ENCODE results near the gene IER5.

IER5 gene

DNA sequence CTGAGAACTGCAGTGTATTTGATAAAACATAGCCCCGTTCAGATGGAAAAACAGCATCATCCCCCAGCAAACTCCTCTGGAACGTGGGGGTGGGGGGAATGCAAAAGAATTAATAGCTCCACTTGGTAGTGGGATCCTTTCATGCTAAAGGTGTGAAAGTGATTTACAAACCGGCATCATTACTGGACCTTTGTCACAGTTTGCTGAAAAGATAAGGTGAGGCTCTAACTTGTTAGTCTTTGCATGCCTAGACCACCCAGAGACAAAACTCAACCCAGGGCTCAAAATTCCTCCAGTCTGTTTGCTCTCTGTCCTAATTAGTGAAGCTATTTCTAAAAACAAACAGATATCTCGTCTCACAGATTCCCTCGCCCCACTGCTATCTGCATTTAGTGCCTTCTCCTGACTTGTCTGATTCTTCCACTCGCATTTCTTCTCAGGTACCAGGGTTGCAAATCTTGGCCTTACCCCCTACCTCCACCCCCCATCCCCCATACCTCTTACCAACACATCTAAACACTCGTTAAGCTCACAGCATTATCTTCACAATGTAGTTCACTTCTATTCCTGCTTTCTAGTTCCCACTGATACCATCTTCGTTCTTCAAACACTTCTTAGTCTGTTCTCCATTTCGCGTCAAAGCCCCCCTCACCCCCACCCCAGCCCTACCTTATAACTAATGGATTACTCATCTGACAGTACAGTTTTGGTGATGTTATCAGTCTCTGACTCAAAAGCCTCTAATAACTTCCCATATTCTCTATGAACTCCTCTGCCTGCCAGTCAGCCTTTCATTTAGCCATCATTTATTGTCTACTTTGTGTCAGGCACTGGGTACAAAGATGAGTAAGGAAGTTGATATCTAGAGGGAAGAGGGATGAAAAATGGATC lies 11.8 kb downstream of the IER5 start (continued):
- TF ChIP-seq ZNF785 (tag by site-specific recombination; IDR thresholded peaks at IDR 0.05), result no peak
- no peak; the same call in none of the 2 replicates for TF ChIP-seq ZEB2 (tag by site-specific recombination; IDR thresholded peaks at IDR 0.05)
- TF ChIP-seq, protein P1, sequence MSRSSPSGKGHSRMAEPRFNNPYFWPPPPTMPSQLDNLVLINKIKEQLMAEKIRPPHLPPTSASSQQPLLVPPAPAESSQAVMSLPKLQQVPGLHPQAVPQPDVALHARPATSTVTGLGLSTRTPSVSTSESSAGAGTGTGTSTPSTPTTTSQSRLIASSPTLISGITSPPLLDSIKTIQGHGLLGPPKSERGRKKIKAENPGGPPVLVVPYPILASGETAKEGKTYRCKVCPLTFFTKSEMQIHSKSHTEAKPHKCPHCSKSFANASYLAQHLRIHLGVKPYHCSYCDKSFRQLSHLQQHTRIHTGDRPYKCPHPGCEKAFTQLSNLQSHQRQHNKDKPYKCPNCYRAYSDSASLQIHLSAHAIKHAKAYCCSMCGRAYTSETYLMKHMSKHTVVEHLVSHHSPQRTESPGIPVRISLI (tag by site-specific recombination; IDR thresholded peaks at IDR 0.05), result no peak
- TF ChIP-seq ZSCAN23 (tag by site-specific recombination; IDR thresholded peaks at IDR 0.05), result no peak
- TF ChIP-seq SP7 (tag by site-specific recombination; IDR thresholded peaks at IDR 0.05), result no peak
- TF ChIP-seq ZNF202 (tag by site-specific recombination; IDR thresholded peaks at IDR 0.05; ENCODE audit: borderline replicate concordance), result no peak
- 0 out of 2 replicates have a peak, but pooled peaks have one; percentile 36 for TF ChIP-seq ZXDB (tag by site-specific recombination; IDR thresholded peaks at IDR 0.05)
- no peak for TF ChIP-seq ZNF529 (tag by site-specific recombination; IDR thresholded peaks at IDR 0.05; ENCODE audit: insufficient replicate concordance)
- TF ChIP-seq ZNF596 (tag by site-specific recombination; IDR thresholded peaks at IDR 0.05), result peak; percentile 20; the same call in 1 of the 2 replicates
- peak; percentile 84 for TF ChIP-seq GLIS2 (tag by site-specific recombination; IDR thresholded peaks at IDR 0.05)
- TF ChIP-seq, protein P2, sequence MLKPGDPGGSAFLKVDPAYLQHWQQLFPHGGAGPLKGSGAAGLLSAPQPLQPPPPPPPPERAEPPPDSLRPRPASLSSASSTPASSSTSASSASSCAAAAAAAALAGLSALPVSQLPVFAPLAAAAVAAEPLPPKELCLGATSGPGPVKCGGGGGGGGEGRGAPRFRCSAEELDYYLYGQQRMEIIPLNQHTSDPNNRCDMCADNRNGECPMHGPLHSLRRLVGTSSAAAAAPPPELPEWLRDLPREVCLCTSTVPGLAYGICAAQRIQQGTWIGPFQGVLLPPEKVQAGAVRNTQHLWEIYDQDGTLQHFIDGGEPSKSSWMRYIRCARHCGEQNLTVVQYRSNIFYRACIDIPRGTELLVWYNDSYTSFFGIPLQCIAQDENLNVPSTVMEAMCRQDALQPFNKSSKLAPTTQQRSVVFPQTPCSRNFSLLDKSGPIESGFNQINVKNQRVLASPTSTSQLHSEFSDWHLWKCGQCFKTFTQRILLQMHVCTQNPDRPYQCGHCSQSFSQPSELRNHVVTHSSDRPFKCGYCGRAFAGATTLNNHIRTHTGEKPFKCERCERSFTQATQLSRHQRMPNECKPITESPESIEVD (tag by site-specific recombination; IDR thresholded peaks at IDR 0.05), result no peak; the same call in 1 of the 2 replicates
- no peak for TF ChIP-seq ZNF837 (tag by site-specific recombination; IDR thresholded peaks at IDR 0.05)
- TF ChIP-seq ZNF670 (tag by site-specific recombination; IDR thresholded peaks at IDR 0.05; ENCODE audit: low read depth), result no peak
- TF ChIP-seq ZNF501 (tag by site-specific recombination; IDR thresholded peaks at IDR 0.05), result no peak
- no peak for TF ChIP-seq ATF2 (tag by site-specific recombination; IDR thresholded peaks at IDR 0.05; ENCODE audit: low read depth)
- TF ChIP-seq ZNF335 (tag by site-specific recombination; conservative IDR thresholded peaks at IDR 0.05), result peak; percentile 13; the same call in 1 of the 2 replicates
- TF ChIP-seq TCF7L2 (IDR thresholded peaks at IDR 0.05; ENCODE audit: borderline replicate concordance, low read depth, low read length), result peak; percentile 80
- peak; percentile 12; the same call in 1 of the 2 replicates for TF ChIP-seq ZFP37 (tag by site-specific recombination; IDR thresholded peaks at IDR 0.05)
- no peak for TF ChIP-seq ZFP41 (tag by site-specific recombination; IDR thresholded peaks at IDR 0.05; ENCODE audit: borderline replicate concordance)
- 0 out of 2 replicates have a peak, but pooled peaks have one; percentile 5 for TF ChIP-seq ZFP69B (tag by site-specific recombination; IDR thresholded peaks at IDR 0.05)
- no peak for TF ChIP-seq MEIS1 (CRISPR knock-in tag; IDR thresholded peaks at IDR 0.05; ENCODE audit: borderline replicate concordance)

DNA sequence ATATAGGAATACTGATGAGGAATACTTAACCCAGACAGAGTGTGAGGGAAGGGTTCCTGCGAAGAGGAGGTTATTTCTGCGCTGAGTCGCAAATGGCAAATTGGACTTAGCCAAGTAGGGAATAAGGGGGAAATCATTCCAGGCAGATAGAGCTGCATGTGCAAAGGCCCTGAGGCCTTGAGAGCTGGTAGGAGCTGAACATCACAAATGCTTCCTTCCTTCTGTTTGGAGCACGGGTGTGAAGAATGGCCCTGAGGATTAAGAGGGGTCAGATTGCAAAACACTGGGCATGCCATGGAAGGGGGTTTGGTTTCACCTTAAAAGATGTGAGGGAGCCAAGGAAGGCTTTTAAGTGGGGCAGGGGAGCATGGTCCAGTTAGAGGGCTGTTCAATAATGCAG lies 12.4 kb downstream of the IER5 start:
- ChIA-PET CTCF (interaction anchor here (0.9 to 8.5 kb wide), 3 partner anchors 9 to 63 kb away, joined by 3 to 69 read pairs (median 3); no protein-coding TSS in a partner anchor), POLR2A (interaction anchor here (0.9 to 9.2 kb wide), 8 partner anchors 9 to 68 kb away, joined by 3 to 111 read pairs (median 4); partner anchors contain the start of genes IER5 and MR1)
- Histone ChIP-seq H3K27ac (ENCODE audit: extremely low read depth, low read depth, low read length) (peak overlapping the region; percentile 85), H3K4me1 (ENCODE audit: control insufficient read depth, insufficient read depth, low read length) (peaks cover 54% of the 10 kb centered on the region), H3K36me3 (ENCODE audit: control insufficient read depth in 2 of 2, insufficient read depth in 1 of 2, low read length in 2 of 2) (no peaks in the 10 kb centered on the region), H3K9me3 (ENCODE audit: control insufficient read depth, insufficient read depth, low read depth, low read length) (no peaks in the 10 kb centered on the region), H3K4me3 (ENCODE audit: low read depth, low read length) (no peak overlapping the region)
- TF ChIP-seq ZFP3 (tag by site-specific recombination; IDR thresholded peaks at IDR 0.05; ENCODE audit: low read depth) (no peak), ZNF175 (tag by site-specific recombination; IDR thresholded peaks at IDR 0.05) (no peak)
- TF ChIP-seq, protein P3, sequence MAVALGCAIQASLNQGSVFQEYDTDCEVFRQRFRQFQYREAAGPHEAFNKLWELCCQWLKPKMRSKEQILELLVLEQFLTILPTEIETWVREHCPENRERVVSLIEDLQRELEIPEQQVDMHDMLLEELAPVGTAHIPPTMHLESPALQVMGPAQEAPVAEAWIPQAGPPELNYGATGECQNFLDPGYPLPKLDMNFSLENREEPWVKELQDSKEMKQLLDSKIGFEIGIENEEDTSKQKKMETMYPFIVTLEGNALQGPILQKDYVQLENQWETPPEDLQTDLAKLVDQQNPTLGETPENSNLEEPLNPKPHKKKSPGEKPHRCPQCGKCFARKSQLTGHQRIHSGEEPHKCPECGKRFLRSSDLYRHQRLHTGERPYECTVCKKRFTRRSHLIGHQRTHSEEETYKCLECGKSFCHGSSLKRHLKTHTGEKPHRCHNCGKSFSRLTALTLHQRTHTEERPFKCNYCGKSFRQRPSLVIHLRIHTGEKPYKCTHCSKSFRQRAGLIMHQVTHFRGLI (tag by site-specific recombination; IDR thresholded peaks at IDR 0.05), result no peak
- TF ChIP-seq, protein P2 (tag by site-specific recombination; IDR thresholded peaks at IDR 0.05), result no peak

Measured in HEK293 (cell line).